Mononuclear cell (primary cell): Measurements from ENCODE around the gene ZNF823. TPM values are rescaled to one million over a fixed set of nuclear protein-coding genes. Genes with fewer than 3 reads are reported as not detected.
"Not testable (repeated sequence)": the region's sequence is repeated elsewhere in the genome, so short reads cannot be mapped to it uniquely, and the experiment has no call there.

Experiments
- H3K27me3 ChIP-seq: 2 replicates; pipeline ENCODE4 v1.6.0; 2011; ENCODE audit warnings: low read length, control low read depth; ENCODE audit not compliant: insufficient read depth
- H3K4me1 ChIP-seq: 2 replicates; pipeline ENCODE4 v1.5.1; 2011; ENCODE audit warnings: mild to moderate bottlenecking, low read length, control low read depth; ENCODE audit not compliant: insufficient read depth
- H3K4me3 ChIP-seq: 2 replicates; pipeline ENCODE4 v1.5.1; 2011; ENCODE audit warnings: mild to moderate bottlenecking, low read length, moderate library complexity
- H3K9me3 ChIP-seq: 2 replicates; pipeline ENCODE4 v1.5.1; 2011; ENCODE audit warnings: low read depth, mild to moderate bottlenecking, control low read depth, low read length
- total RNA-seq: library from RNA; depleted of rRNA; stranded (reverse); fragments of >200 nt; gene quantifications from one replicate; pipeline ENCODE4 v1.2.3, GENCODE V29; 2012

ZNF823 gene
- total RNA-seq, 1 donor: 4.4 TPM

DNA sequence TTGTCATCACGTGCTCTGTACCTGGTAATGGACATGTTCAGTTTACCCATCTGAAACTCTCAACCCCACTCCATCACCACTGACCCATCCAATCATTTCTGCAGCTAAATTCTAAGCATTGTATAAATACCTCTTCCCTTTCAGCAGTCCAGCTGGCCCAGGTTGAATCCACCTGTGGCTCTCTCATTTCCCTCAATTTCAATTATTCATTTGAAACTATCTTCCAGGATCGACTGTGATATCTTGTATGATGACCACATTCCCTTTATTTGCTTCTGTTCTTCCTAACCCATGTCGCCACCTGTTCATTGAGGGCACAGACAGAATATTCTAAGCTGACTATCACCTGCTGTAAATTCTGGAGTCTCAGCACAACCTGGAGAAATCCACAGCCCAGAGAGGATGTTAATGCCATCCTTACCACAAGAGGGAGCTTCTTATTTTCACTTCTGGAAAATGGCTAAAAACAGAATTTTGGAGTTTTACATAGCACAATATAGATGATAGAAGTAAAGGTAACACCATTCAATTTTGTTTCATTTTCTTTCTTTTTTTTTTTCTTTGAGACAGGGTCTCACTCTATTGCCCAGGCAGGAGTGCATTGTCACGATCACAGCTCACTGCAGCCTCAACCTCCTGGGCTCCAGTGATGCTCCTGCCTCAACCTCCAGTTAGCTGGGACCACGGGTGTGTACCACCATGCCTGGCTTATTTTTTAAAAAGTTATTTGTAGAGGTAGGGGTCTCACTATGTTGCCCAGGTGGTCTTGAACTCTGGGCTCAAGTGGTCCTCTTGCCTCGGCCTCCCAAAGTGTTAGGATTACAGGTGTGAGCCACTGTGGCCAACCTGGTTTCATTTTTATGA lies 38.6 kb downstream of the ZNF823 start:
- peaks cover 2% of the 10 kb centered on the region for H3K4me1 ChIP-seq
- peaks cover 2% of the 10 kb centered on the region for H3K27me3 ChIP-seq
- no peaks in the 10 kb centered on the region for H3K9me3 ChIP-seq
- no peak overlapping the region for H3K4me3 ChIP-seq

DNA sequence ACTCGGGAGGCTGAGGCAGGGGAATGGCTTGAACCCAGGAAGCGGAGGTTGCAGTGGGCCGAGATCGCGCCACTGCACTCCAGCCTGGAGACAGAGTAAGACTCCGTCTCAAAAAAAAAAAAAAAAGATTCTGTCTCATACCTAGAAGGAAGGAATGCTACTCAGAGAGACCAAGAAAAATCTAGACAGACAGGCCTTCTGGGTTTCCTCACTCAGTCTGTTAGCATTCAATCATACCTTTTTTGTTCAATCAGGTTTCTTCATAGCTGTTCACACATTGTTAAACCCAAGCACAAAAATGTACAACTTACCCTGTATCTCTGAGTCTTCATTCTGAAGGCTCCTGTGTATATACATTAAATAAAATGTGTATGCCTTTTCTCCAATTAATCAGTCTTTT lies 40.5 kb downstream of the ZNF823 start:
- peaks cover 16% of the 10 kb centered on the region for H3K4me1 ChIP-seq
- no peak overlapping the region for H3K4me3 ChIP-seq
- H3K9me3 ChIP-seq: no peaks in the 10 kb centered on the region
- H3K27me3 ChIP-seq: peaks cover 7% of the 10 kb centered on the region

DNA sequence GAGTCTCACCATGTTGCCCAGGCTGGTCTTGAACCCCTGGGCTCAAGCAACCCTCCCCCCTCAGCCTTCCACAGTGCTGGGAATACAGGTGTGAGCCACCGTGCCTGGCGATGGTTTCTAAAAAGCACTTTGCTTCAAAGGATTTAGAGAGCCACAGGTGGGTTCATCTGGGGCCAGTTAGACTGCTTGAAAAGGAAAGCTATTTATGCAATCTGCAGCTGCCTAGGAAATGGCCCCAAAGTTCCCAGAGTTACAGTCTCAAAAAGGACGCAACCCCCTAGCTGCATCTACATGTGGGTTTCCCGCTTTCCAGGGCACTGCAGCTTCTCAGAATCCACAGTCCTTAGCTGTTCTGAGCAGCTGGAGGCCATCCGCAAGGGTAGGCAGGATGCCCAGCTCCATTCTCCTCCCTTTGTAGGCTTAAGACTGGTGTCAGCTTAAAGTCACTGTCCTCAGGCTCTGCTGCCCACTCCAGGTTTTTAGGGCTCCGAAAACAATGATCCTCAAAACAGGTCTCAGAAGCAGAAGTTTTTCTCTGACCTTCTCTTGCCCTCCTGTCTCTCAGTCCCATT lies 41.4 kb downstream of the ZNF823 start:
- Histone ChIP-seq H3K27me3 (peaks cover 7% of the 10 kb centered on the region), H3K9me3 (no peaks in the 10 kb centered on the region), H3K4me3 (no peak overlapping the region), H3K4me1 (peaks cover 16% of the 10 kb centered on the region)

DNA sequence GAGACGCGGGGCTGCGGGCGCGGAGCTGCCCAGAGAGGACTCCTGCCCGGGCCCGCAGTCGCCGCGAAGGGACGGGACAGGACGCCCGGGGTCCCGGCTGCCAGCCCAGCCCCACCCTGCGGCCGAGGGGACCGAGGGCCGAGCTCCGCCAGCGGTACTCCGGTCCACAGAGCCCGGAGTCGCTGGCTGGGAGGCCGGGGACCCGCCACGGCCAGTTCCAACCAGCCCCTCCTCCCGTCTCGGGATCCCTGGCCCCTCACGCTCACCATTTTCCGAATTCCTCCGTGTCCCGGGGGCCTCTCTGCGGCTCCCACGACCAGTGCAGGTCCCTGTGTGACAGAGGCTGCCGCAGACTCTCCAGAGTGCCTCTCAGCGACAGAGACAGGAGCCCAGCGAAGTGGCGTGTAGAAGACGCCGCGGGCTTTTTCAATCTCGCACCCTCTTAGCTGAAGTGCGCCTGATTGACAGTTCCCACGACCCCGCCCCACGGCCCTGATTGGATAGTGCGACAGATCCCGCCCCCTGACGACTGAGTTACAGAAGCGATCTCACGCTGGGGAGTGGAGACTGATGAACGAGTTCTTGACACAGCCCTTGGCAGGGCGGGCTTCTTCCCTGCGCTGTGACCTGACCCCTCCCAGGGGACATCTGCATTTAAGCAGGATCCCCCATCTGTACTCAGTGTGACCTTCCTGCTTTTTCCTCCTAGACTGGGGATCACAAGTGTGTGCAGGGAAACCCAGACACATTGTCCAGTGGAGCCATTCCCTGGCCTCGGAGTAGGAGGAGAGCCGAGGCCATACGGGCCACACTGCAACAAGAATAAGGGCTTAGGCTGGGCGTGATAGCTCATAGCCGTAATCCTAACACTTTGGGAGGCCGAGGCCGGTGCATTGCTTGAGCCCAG lies 44.0 kb downstream of the ZNF823 start:
- Histone ChIP-seq H3K27me3 (peaks cover 7% of the 10 kb centered on the region), H3K4me1 (peaks cover 16% of the 10 kb centered on the region), H3K4me3 (peak overlapping the region; percentile 46), H3K9me3 (no peaks in the 10 kb centered on the region)

DNA sequence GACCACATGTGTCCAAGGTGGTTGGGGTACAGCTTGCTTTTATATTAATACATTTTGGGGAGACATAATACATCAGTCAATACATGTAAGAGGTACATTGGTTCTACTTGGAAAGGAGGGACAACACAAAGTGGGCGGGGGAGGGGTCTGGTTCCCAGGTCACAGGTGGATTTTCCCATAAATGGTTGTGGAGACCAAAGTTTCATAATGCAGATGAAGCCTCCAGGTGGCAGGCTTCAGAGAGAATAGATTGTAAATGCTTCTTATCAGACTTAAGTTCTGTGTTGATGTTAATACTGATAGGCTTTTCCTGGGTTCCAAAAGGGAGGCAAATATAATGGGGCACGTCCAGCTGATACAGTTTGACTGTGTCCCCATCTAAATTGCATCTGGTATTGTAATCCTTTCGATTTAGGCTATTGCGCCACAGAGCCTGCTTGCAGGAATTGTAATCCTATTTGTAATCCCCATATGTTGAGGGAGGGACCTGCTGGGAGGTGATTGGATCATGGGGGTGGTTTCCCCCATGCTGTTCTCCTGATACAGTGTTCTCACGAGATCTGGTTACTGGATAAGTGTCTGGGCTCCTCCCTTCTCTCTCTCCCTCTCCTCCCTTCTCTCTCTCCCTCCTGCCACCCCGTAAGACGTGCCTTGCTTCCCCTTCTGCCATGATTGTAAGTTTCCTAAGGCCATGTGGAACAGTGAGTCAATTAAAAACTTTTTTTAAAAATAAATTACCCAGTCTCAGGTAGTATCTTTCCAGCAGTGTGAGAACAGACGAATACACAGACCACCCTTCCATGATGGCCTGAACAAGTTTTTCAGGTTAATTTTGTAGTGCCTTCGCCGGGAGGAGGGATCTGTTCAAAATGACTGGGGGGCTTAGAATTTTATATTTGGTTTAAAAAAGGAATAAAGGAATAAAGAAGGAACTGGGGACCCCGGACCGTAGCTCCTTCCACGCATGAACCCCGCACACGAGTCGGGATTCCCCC lies 44.9 kb downstream of the ZNF823 start:
- Histone ChIP-seq H3K9me3 (no peaks in the 10 kb centered on the region), H3K4me1 (peaks cover 16% of the 10 kb centered on the region), H3K27me3 (peaks cover 7% of the 10 kb centered on the region), H3K4me3 (peak overlapping the region; percentile 46)

DNA sequence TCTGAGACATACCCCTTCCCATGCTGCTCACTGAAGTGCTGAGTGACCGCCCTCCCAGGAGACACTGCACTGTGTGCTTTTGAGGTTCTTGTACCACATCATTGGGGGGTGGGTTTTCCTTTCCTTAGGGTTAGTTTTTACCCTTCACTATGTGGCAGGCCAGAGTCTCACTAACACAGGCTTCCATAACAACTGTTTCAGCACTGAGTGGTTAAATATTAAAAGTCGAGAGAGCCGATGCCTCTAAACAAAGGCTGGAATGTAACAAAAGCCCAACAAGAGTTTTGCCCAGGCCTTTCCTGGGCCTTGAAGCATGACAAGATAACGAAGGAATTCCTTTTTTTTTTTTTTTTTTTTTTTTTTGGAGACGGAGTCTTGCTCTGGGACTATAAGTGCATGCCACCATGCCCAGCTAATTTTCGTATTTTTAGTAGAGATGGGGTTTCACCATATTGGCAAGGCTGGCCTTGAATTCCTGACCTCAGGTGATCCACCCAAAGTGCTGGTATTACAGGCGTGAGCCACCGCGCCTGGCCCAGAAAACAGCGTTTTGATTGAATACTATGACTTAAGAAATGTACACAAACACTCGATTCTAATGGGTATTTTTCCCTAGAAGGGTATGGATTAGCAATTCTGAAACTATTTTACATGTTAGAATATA lies 46.5 kb downstream of the ZNF823 start:
- H3K9me3 ChIP-seq: no peaks in the 10 kb centered on the region
- H3K4me1 ChIP-seq: peaks cover 16% of the 10 kb centered on the region
- no peak overlapping the region for H3K4me3 ChIP-seq
- peaks cover 7% of the 10 kb centered on the region for H3K27me3 ChIP-seq

DNA sequence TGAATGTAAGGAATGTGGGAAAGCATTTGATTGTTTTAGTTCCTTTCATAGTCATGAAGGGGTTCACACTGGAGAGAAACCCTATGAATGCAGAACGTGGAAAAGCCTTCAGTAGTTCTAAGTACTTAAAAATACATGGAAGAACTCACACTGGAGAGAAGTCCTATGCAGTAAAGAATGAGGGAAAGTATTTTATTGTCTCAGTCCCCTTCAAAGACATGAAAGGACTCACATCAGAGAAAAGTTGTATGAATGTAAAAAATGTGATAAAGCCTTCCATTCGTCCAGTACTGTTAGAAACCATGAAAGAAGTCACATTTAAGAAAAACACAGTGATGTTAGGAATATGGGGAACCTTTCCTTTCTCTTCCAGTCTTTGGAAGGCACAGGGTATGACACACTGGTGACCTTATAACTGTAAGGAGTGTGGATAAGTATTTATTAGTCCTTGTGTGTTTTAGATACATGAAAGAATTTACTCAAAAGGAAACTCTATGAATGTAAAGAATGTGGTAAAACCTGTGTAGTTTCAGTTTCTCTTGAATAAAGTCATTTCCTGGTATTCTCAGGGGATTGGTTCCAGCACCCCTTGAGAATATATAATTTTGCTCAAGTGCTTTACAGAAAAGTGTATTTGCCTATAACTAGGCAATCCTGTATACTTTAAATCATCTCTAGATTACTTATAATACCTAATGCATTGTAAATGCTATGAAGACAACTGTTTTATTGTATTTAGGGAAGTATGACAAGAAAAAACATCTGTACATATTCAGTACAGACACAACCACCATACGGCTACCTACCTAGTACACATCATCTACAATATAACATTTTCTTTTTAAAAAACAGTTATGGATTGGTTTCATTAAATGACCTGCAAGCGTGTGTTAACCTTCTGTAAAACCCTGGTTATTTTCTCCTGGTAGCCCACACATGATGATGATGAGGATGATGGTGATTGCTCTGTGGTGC lies 52.8 kb downstream of the ZNF823 start:
- Histone ChIP-seq H3K27me3 (no peaks in the 10 kb centered on the region), H3K9me3 (peaks cover 27% of the 10 kb centered on the region)

DNA sequence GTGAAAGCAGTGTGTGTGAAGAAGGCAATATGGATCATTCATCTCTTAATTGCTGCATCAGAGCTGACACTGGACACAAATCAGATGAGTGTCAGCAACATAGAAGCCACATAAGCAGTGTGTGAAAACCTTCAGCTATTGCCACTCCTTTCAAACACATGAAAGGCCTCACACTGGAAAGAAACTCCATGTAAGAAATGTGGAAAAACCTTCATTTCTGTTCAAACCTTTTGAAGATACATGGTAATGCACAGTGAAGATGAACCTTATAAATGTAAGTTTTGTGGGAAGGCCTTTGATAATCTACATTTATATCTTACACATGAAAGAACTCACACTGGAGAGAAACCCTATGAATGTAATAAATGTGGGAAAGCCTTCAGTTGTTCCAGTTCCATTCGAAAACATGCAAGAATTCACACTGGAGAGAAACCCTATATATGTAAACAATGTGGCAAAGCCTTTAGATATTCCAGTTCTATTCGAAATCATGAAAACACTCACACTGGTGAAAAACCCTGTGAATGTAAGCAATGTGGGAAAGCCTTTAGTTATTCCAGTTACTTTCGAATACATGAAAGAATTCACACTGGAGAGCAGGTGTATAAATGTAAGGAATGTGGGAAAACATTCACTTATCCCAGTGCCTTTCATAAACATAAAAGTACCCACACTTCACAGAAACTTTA lies 53.6 kb downstream of the ZNF823 start:
- H3K9me3 ChIP-seq: peaks cover 32% of the 10 kb centered on the region
- no peak overlapping the region for H3K4me3 ChIP-seq
- H3K27me3 ChIP-seq: no peaks in the 10 kb centered on the region
- no peaks in the 10 kb centered on the region for H3K4me1 ChIP-seq

More for the DNA sequence above, 52.8 kb downstream of the ZNF823 start:
- H3K4me1 ChIP-seq: no peaks in the 10 kb centered on the region
- H3K4me3 ChIP-seq: no peak overlapping the region

DNA sequence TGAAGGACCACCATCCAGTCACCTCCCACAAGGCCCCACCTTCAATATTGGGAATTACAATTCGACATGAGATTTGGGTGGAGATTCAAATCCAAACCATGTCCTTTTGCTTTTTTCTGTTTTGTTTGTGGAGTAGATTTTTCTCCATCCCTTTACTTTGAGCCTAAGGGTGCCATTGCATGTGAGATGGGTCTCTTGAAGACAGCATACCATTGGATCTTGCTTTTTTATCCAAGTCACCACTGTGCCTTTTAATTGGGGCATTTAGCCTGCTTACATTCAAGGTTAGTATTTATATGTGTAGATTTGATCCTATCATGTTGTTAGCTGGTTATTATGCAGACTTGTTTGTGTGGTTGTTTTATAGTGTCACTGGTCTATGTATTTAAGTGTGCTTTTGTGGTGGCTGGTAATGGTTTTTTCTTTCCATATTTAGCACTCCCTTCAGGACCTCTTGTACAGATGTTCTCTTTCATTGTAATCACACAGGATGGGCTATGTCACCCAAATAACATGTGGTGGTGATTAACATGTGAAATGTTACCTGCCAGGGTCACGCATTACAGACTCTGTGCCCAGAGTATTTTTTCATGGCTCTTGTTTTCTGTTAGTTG lies 58.0 kb downstream of the ZNF823 start:
- Histone ChIP-seq H3K27me3 (no peaks in the 10 kb centered on the region), H3K9me3 (peaks cover 28% of the 10 kb centered on the region), H3K4me1 (no peaks in the 10 kb centered on the region), H3K4me3 (no peak overlapping the region)

DNA sequence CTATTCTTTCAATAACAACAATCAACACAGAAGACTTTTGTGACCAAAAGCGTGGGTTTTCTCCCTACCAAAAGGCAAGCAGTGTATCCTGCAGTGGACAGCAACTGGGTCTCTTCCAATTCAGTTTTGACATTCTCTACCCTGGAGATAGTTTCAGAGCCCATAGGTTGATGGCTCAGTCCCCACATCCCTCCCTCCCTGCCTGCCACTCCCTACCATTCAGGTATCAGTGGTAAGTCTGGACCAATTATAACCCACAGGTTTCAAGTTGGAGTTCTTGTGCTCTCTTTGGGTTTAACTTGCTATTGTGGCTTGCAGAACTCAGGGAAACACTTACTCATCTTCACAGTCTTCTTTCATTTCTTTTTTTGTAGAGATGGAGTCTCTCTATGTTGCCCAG lies 60.2 kb downstream of the ZNF823 start:
- Histone ChIP-seq H3K4me3 (no peak overlapping the region), H3K4me1 (peaks cover 9% of the 10 kb centered on the region), H3K27me3 (peaks cover 16% of the 10 kb centered on the region), H3K9me3 (peaks cover 13% of the 10 kb centered on the region)

DNA sequence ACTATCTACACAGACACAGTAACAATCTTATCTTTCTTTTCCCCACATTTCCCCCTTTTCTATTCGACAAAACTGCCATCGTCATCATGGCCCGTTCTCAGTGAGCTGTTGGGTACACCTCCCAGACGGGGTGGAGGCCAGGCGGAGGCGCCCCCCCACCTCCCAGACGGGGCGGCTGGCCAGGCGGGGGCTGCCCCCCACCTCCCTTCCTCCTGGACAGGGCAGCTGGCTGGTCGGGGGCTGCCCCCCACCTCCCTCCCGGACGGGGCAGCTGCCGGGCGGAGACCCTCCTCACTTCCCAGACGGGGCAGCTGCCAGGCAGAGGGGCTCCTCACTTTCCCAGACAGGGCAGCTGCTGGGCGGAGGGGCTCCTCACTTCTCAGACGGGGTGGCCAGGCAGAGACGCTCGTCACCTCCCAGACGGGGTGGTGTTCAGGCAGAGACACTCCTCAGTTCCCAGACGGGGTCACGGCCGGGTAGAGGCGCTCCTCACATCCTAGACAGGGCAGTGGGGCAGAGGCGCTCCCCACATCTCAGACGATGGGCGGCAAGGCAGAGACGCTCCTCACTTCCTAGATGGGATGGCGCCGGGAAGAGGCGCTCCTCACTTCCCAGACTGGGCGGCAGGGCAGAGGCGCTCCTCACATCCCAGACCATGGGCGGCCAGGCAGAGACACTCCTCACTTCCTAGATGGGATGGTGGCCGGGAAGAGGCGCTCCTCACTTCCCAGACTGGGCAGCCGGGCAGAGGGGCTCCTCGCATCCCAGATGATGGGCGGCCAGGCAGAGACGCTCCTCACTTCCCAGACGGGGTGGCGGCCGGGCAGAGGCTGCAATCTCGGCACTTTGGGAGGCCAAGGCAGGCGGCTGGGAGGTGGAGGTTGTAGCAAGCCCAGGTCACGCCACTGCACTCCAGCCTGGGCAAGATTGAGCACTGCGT lies 61.8 kb downstream of the ZNF823 start:
- not testable (repeated sequence) for H3K4me3 ChIP-seq, H3K9me3 ChIP-seq, H3K4me1 ChIP-seq
- peaks cover 22% of the 10 kb centered on the region for H3K27me3 ChIP-seq
